ENCODE results near the gene BMPR1A.
"Not testable (repeated sequence)": the region's sequence is repeated elsewhere in the genome, so short reads cannot be mapped to it uniquely, and the experiment has no call there.

Gene BMPR1A

DNA sequence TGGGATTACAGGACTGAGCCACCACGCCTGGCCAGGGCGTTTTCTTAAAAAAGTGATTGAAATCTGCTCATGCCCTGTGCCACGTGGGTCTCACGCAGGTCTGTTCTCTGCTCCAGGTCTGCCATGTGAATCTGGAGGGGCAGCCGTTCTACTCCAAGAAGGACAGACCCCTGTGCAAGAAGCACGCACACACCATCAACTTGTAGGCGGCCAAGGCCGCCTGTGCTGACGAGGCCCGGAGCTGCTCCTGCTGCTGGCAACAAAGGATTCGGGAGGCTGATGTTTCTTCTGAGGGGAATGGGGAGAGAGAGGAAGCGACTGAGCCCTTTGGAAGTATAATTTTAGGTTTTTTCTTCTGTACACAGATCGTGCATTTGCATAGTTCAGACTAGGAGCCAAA lies 23.6 kb upstream of the BMPR1A start:
- no peak for DNase-seq

DNA sequence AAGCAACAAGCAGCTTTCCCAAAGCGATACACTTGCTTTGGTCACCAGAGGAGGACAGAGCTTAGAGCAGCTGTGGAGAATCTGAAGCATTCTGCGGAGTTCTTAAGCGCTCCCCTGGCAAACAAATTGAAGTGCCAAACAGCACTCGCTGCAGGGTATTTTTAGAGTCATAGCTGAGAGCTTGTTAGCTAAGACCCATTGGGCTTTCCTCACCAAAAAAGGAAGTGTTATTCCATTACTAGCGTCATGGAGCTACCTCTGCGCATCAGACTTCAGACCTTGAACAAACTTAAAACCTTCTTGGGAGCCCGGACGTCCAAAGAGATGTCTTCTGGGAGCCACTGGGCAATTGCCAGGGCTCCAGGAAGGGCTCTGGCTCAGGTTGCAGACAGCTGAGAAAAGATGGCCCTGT lies 23.2 kb upstream of the BMPR1A start:
- DNase-seq = no peak

DNA sequence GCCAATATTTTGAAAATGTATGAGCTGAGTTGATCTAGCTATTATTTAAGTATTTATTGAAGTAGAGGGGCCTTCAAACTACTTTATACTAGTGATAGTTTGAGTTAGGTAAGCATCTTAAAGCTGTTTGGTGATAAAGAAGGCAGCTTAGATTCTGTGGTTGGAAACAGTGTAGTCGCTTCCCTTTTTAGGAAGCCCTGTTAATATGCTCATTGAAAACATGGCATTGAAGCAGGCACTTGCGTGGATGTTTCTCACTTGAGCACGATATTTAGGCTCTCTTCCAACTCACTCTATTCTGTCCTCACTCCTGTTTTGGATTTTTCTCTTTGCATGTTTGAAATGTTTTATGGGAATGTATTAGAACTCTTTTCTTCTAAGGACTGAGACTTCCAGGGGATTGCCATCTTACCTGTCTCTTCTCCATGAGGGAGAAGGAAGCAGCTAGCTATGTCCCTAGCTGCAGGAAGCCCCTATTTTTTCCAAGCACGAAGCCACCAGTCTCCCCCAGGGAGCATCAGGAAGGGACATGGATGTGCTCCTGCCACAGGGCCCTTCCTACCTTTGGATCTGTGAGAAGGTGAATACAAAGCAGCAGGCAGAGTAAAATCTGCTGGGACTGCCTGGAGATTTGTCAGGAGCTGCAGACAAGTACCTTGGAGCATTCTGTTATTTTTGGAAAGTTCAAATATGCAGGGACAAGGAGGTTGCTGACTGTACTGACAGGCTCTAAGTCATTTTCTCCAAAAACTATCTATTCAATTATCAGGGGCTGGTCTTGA lies 22.0 kb upstream of the BMPR1A start:
- no peak for DNase-seq

DNA sequence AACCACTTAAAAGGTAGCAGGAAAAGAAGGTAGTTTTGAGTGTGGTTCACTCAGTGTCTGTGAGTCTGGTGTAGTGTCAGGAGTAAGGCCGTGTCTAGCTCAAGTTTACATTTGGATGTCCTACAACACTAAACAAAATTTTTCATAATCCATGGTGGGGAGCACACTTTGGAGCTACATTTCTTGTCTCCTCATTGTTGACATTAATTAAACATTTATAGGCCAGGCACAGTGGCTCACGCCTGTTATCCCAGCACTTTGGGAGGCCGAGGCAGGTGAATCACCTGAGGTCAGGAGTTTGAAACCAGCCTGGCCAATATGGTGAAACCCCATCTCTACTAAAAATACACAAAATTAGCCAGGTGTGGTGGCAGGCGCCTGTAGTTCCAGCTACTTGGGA lies 21.1 kb upstream of the BMPR1A start:
- DNase-seq = not testable (repeated sequence)

DNA sequence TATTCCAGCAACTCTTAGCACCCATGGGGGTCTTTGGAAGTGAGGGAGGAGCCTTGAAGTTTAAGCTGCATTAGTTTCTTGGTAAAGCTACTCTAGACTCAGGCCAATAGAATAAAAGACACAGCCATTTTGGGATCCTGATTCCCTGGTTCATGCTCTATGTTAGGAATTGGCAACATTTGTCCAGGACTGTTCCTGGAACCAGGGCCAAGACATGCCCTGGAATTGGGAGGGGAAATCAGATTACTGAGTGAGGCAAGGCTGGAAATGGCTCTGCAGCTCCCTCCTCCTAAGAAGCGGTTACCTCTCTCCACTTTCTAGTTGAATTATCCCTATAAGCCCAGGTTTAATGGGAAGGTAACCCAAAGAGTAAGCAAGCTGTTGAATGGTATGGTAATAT lies 14.2 kb upstream of the BMPR1A start:
- DNase-seq = no peak

DNA sequence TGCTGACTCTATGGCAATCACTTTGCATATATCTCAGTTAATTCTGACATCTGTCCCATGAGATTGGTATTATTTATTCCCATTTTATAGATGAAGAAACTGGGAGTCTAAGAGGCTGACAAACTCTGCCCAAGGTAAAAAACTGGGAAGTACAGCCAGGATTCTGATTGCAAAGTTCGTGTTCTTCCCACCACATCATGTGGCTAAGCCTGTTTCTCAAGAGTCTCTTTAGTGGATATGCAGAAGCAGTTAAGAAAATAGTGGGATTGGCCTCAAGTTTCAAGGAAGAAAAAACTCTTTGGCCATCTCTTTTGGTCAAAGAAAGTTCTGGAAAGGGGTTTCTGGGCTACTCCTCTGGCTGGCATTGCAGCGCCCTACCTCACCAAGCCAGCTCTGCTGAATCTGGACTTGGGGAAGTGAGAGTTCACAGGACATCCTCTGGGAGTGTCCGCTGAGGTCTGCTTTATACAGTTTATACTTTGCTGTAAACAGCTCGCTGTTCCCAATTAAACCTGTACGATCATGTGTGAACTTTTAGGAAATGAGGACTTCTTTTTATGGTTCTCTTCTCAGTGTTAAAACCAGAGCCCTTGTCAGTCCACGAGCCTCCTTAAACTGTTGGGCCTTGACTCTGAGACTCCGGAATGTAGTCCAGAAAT lies 12.2 kb upstream of the BMPR1A start:
- no peak for DNase-seq

DNA sequence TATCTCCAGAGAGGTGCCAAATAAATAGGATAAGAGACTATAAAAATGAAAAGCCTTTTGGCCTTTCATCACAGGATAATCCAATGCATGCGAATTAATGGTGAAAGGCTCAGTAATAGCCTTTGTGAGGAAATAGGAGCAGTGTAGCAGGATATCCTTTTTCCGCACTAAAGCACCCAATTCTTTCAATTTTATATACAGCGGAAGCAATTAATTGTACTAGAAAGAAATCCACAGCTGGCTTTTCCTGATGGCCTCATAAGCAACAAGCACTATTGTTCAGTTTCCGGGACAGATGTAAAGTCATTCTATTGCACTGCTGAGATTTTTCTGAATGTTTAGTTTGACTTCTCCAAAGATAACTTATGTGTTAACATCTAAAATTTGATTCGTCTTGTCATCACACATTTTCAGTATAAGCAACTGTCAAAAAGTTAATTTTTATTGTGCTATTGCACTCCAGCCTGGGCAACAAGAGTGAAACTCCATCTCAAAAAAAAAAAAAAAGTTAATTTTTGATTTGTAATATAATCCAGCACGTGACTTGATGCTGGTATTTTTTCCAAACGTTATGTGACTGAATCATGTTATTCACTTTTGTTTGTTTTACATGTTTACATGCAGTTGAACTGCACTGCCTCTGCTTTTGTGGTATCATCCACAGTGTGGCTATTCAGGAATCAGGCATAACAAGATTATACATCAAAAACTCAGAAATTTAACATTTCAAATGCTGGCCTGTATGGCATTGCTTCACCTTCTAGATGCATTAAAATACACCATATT lies 8.4 kb upstream of the BMPR1A start:
- DNase-seq = no peak

DNA sequence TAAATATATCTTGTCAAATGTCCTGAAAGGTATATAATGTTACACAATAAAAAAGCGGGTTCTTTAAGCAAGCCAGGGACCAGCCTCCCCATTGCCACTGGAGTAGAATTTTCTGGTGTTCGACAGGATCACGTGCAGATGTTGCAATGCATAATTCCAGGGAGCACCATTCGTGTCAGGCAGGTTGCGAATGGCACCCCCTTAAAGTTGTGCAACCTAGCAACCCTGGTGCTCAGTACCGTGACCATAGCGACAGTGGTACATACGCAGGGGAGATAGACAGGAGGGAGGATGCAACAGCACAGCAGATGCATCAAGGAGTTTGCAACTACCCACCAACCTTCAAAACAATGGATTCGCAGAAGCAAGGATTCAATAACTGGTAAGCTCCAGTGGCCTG lies 6.6 kb upstream of the BMPR1A start:
- DNase-seq = no peak

DNA sequence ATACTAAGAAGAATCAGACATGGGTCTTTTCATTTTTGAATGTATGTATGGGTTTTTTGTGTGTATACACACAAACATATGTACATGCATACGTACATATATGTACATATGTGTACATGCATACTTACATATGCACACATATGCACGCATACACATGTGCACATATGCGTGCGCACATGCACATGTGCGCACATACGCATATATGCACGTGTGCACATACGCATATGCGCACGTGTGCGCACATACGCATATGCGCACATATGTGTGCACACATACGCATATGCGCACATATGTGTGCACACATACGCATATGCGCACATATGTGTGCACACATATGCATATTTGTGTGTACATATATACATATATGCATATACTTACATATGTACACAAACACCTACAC lies 4.9 kb upstream of the BMPR1A start:
- DNase-seq = no peak

- no peak for DNase-seq
Measured at GRCh38 chr10:86752311-86752710, 4.1 kb upstream of the BMPR1A start.

DNA sequence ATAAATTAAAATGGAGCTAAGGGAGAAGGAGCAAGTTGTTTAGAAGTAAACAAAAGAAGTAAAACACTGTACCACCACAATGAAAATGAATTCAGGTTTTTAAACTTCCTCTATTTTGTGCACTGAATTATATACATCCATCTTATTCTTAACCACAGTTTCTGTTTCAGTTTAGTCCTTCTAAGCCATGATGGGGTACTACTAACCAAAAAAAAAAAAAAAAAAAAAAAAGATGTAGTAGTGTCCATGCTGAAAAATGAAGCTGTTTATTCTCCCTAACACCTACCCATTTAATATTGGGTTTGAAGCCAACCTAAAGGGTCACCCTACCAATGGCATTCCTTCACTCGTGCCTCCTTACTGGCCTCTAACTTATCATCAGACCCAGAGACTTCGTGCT lies 3.4 kb upstream of the BMPR1A start:
- DNase-seq = no peak

- no peak for DNase-seq
Measured at GRCh38 chr10:86753638-86754434, 2.6 kb upstream of the BMPR1A start.

DNA sequence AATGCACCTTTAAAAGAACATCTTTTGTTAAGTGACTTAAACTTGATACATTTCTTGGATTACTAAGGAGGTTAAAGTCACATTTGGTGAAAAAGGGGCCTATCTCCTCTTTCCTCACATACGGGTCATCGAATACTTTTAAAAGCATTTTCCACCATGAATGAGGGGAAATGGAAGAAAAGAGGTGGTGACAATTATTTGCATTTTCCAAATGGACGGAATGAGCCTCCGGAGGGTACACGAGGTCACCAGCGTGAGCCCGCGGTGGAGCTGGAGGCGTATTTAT lies 1.0 kb upstream of the BMPR1A start:
- DNase-seq = no peak

DNA sequence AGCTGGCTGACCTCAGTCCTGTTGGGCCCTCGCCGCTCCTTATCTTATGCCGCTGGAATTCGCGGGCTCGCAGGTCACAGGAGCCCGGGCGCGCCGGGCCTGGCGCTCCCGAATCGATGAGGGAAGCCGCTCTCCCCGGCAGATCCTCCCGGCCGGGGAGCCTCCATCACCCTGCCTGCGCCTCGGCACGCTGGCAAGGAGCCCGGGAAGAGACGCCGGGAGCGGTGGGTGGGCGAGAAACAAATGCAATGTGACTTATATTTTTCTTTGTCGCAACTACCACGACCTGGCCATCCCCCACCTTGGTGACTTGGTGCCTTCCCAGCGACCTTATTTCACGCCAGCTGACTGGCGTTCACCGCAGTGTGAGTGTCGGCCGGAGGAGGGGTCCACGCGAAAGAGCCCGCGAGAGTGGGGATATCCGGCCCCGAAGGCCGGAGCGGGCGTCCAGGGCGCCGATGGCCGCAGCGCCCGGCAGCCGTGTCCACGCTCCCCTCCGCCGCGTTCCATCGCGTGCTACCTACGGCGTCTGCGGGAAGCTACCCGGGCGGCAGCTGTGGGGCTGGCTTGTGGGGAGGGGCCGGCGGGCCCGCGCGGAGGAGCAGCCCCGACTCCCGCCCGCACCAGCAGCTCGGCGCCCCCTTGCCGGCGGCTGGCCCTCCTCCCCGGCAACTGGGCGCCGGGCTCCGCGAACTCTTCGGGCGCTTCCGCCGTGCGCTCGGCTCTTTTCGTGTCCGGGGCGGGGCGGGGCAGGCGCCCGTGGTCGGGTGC lies 494 bp upstream of the BMPR1A start:
- DNase-seq = peak; percentile 91

DNA sequence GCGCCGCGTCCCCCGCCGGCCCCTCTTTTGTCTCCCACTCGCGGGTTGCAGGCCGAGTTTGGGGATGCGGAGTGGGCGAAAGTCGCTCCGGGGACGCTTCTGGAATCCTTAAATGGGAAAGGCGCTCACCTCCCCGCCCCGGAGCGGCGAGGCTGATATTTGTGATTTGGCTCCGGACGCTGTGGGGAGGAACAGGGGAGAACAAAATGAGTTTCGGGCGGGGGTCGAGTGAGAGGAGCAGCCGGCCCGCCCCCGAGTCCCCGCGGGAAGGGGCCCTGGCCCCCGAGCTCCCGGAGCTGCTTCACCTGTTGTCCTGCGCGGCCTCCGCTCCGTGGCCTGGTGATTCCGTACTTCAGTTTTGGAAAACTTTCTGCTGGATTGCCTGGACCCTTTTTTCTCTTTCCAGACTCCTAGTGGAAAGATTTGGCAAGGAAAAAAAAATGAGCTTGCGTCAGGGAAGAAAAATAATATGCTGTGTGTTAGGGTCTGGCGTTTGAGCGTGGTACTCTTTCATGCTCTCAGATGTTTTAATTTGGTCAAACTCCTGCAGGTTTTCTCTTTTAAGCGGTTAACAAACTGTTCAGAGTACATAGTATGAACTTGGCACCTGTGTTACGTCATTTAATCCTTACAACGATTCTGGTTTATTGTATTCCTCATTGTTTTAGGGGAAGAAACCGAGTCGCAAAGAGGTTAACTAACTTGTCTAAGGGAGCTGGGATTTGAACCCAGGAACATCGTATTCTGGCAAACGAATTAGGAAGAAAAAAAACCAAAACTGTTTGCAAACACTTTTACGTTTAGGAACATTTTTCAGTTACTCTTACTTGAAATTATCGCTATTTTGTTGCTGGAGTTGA lies 924 bp downstream of the BMPR1A start:
- DNase-seq = peak; percentile 41

DNA sequence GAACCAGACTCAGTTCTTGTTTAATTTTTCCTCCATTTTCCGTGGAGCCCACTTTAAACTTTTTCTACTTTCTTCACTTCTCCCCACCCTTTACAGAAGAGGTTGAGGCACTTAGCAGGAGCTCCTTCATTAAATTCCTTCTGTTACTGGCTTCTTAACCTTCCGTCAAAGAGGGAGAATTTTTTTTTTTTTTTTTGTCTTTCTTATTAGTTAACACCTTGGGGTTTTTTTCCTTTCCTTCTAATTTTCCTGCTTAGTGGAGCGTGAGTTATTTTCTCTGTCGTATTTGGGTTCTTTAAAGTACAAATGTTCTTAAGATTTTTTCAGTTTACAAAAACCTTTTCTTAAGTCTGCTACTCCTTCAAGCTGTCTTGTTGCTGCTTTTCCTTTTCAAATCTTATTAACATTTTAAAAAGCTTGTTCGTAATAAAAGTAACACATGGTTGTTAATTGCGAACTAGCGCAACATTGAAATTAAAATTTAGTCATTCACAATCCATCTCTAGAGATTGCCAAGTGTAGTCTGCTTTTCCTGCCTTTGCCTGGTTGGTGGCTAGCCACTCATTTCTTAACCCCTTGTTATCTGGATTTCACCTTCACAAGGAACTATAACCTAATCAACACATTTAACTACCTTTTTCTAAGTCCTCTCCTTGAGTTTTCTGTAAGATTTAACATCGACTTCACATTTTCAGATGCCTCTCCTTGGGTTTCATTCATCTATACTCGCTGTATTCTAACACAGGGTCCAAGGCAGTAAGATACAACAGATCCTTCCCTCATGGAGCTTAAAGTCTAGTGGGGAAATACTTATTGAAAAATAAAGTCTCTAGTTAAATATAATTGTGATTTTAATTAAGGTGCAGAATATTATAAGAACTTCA lies 2.0 kb downstream of the BMPR1A start:
- no peak for DNase-seq

- DNase-seq = no peak
Measured at GRCh38 chr10:86759073-86759672, 2.8 kb downstream of the BMPR1A start.

GRCh38 chr10:86763404-86763803 lies 7.0 kb downstream of the BMPR1A start:
- no peak for DNase-seq

GRCh38 chr10:86765548-86765947 lies 9.1 kb downstream of the BMPR1A start:
- DNase-seq = no peak

All from stimulated activated CD4-positive, alpha-beta T cell treated with anti-CD3 and anti-CD28 coated beads, Interleukin-15, amount 100 ng/mL, for 24 hours (primary cell).